Fibroblast of skin of right biceps (primary cell): ENCODE measurements around the gene DNAJC17.
A peak's percentile ranks its signal among the peaks of the same experiment; 100 is the strongest.

Experiments used
- DNase-seq: peaks from one replicate; pipeline ENCODE4 v3.0.0-alpha.2; 2013

Gene DNAJC17, protein sequence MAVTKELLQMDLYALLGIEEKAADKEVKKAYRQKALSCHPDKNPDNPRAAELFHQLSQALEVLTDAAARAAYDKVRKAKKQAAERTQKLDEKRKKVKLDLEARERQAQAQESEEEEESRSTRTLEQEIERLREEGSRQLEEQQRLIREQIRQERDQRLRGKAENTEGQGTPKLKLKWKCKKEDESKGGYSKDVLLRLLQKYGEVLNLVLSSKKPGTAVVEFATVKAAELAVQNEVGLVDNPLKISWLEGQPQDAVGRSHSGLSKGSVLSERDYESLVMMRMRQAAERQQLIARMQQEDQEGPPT

GRCh38 chr15:40807028-40807887, at the start of gene DNAJC17, which contains the start of gene ZFYVE19:
DNAJC17 (minus strand) TSS chr15:40807473; CDS start chr15:40807446, 27 bp downstream.
ZFYVE19 (plus strand) TSS chr15:40807089; CDS start chr15:40807590, 501 bp downstream.
- DNase-seq = peak; percentile 98

- no peak for DNase-seq
These were observed 49.5 kb upstream of the DNAJC17 start for GRCh38 chr15:40856746-40857145.

GRCh38 chr15:40855706-40856234, 48.5 kb upstream of the DNAJC17 start:
- no peak for DNase-seq

- no peak for DNase-seq
These were observed 46.9 kb upstream of the DNAJC17 start for GRCh38 chr15:40854161-40854560.

DNA sequence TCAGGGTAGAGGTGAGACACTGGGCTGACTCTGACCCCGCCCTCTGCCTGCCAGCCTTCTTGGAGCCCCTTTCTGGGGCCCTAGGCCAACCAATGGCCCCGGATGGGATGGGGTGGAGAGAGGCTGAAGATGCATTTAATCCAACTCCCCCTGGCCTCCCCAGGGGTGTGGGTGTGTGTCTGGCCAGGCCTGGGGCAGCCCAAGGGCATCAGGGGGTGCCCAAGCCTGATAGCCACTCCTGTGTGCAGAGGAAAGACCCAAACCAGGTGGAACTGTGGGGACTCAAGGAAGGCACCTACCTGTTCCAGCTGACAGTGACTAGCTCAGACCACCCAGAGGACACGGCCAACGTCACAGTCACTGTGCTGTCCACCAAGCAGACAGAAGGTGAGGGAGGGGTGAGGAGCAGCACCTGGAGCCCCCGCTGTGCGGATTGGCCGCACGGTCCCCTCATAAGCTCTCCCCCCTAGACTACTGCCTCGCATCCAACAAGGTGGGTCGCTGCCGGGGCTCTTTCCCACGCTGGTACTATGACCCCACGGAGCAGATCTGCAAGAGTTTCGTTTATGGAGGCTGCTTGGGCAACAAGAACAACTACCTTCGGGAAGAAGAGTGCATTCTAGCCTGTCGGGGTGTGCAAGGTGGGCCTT, 46.1 kb upstream of the DNAJC17 start:
- no peak for DNase-seq

GRCh38 chr15:40852529-40852928, 45.3 kb upstream of the DNAJC17 start:
- DNase-seq = no peak

DNA sequence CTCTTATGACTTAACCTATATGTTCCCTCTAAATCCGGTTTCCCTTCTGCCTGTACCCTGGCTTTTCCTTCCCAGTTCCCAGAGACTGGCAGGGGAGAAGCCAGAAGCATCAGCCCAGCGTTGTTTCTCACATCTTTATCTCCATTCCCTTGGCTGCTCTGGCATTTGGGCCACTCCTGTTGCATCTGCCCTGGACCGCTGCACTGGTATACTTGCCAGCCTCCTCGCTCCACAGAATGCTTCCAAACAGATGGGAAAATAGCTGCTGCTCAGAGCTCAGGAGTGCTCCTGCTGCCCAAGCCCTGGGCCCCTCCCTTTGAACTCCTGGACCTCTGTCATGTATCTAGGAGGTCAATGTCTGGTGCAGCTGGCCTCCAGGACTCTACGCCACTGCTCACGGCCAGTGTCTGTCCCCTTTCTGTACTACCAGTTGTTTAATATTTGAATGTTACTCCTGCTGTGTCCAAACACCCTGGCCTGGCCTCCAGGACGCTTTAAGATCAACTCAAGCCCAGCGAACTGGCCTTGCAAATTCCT, 43.4 kb upstream of the DNAJC17 start:
- DNase-seq = no peak

DNA sequence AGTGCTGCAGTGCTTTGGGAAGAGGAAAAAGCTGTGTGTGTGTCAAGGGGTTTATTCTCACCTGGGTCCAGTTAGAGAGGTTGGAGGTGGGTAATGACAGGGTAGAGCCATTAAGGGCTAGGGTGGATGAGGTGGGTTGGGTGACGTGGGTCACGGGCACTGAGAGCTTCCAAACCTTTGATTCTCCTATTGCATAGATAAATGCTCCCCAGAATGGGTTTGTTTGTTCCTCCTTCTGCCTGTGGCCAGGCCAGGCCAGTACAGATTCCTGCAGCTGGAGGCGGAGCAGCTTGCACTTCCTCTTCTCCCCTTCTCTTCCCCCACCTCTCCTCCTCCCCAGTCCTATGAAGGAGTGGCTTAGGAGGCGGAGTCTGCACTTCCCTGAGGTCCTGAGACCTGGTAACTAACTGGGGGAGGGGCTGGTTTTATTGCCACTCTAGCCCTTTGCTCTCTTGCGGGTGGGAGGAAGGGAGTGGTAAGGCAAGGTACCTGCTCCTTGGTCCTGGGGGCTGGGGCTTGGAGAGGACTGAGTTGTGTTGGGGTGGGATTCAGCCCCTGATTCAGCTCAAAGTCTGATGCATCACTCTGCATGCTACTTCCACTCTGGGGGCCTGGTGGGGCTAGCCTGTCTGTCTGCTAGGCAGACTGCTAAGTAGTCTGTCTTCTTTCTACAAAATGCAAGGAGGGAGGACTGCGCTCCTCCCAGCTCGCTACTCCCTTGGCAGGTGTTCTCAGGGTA, 40.1 kb upstream of the DNAJC17 start:
- peak; percentile 25 for DNase-seq

- DNase-seq = no peak
These were observed 39.6 kb upstream of the DNAJC17 start for GRCh38 chr15:40846841-40847222.

DNA sequence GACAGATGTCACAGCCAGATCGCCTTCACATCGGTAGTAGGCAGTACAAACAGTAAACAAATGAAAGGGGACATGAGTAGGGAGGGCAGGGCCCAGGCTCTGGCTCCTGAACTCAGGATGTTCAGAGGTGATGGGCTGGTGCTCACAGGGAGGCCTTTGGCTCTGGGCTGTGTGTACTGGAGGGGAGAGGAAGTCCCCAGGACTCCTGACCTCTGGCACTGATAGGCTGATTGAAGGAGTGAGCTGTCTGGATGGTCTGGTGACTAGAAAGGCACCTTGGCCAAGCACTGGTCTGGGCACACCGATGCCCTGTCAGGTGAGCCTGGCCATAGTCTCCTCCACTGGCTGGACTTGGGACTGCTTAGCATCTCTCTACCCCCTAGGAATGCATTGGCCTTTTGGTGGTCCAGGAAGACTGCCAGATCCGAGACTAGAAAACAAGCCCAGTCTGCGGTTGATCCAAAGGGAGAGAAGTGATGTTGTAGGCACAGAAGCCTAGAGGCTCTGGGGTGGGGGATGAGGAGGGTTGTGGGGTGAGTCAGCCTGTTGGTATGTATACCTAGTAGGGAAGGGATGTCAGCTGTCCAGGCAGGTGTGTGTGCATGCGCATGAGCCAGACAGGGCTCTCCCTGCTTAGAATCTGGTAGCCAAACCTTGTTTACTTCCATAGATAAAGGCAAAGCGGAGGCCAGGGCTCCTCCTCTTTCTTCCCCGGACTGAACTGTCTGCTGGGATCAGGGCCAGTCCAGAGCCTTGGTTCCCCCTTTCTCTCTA, 38.4 kb upstream of the DNAJC17 start:
- no peak for DNase-seq

DNA sequence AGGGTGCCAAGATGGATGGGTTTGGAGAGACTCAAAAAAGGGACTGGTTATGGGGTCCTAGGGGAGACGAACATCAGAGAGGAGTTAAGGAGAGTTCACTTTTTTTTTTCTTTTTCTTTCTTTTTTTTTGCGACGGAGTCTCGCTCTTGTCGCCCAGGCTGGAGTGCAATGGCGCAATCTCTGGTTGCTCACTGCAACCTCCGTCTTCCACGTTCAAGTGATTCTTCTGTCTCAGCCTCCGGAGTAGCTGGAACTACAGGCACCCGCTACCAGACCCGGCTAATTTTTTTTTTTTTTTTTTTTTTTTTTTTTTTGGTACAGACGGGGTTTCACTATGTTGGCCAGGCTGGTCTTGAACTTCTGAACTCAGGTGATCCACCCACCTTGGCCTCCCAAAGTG, 37.8 kb upstream of the DNAJC17 start:
- no peak for DNase-seq

DNA sequence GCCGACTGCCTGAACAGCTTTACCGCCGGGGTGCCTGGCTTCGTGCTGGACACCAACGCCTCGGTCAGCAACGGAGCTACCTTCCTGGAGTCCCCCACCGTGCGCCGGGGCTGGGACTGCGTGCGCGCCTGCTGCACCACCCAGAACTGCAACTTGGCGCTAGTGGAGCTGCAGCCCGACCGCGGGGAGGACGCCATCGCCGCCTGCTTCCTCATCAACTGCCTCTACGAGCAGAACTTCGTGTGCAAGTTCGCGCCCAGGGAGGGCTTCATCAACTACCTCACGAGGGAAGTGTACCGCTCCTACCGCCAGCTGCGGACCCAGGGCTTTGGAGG, 37.4 kb upstream of the DNAJC17 start:
- no peak for DNase-seq

- DNase-seq = no peak
These were observed 36.8 kb upstream of the DNAJC17 start, which contains the start of gene SPINT1 for GRCh38 chr15:40843885-40844695. SPINT1 (plus strand) TSS chr15:40844048; CDS start chr15:40844555, 507 bp downstream.

GRCh38 chr15:40843261-40843884, 36.1 kb upstream of the DNAJC17 start:
- no peak for DNase-seq

- DNase-seq = no peak
These were observed 34.5 kb upstream of the DNAJC17 start for GRCh38 chr15:40841741-40842140.

DNA sequence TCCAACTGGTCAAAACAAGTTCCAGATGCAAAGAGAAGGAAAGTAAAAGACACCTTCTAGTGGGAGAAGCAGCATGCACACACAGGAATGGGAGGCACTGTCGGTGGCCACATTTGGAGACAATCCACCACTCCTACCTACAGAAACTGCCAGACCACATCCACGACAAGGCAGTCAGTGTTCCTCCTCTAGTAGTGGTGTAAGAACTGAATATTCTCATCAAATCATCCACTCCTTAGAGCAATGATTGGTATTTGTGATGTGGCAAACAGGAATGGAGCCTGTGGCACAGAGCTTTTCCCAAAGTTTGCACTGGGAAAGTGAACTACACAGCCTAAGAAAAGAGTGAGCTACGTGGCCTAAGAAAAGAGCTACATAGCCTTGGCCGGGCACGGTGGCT, 31.5 kb upstream of the DNAJC17 start:
- DNase-seq = no peak

DNA sequence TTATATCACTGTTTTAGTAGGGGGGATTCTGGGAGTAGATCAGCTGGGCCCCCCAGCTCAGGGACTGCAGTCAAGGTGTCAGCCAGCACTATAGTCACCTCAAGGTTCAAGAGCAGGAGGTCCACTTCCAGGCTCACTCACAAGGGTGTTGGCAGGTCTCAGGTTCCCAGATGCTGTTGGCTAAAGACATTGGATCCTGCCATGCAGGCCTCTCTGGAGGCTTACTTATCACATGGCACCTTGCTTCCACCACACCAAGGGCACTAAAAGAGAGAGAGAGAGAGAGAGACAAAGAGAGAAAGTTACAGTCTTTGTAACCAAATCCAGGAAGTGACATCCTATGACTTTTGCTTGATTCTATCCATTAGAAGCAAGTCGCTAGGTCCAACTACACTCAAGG, 28.7 kb upstream of the DNAJC17 start:
- DNase-seq = no peak

DNA sequence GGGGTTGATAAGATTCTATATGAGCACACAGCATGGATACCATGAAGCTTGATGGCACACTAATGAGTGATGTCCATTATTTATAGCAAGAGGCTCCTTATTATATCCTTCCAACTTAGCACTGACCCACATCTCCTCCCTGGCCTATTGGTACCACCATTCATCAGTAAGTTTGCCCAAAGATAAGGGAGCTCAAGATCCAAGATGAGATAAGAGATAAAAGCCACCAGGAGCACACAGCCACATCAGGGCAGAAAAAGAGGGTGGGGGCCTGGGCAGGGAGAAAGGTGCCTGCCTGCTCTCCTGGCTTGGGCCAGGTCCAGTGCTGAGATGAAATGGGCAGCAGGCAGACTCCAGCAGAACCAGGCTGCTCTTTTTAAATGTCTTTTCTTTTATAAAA, 25.6 kb upstream of the DNAJC17 start:
- DNase-seq = no peak

GRCh38 chr15:40831861-40832260, 24.6 kb upstream of the DNAJC17 start:
- no peak for DNase-seq

DNA sequence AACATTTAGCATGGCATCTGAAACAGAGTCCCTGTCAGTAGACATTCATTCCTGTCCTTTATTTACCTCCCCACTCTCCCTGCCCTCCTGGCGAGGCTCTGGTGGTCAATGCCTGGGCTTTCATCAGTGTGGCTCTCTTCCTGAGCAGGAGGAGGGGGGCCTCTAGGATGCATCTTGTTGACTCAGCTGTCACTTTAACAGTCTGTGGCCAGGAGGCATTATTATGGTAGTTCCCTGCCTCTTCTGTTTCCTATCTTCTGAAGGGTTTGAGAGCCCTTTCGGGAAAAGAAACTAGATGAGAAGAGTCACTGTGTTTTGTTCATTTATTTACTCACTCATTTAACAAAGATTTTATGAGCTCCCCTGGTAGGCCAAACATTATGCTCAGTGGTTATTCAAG, 23.6 kb upstream of the DNAJC17 start:
- DNase-seq = no peak
